Left ventricle myocardium inferior (tissue), 1 donor: ENCODE results near the gene DNAAF1. TPM values are rescaled to one million over a fixed set of nuclear protein-coding genes. Genes with fewer than 3 reads are reported as not detected.

Source experiments
- DNase-seq: peaks from one replicate; pipeline ENCODE4 v3.0.0-alpha.2; 2020
- H3K27ac ChIP-seq: fragments of 200-600 bp; replicated peaks from 2 replicates; pipeline ENCODE4 v1.8.0; 2021
- H3K27me3 ChIP-seq: fragments of 200-600 bp; 2 replicates; pipeline ENCODE4 v1.8.0; 2021; ENCODE audit warnings: low read depth
- H3K36me3 ChIP-seq: fragments of 200-600 bp; 2 replicates; pipeline ENCODE4 v1.8.0; 2021
- H3K4me1 ChIP-seq: fragments of 200-600 bp; 2 replicates; pipeline ENCODE4 v1.8.0; 2021
- H3K4me3 ChIP-seq: fragments of 200-600 bp; 2 replicates; pipeline ENCODE4 v1.8.0; 2021; ENCODE audit warnings: mild to moderate bottlenecking, moderate library complexity
- H3K9me3 ChIP-seq: fragments of 200-600 bp; replicated peaks from 2 replicates; pipeline ENCODE4 v1.8.0; 2021
- intact Hi-C: fragments of 100-400 bp; cut with micrococcal nuclease; formaldehyde crosslinking; loops from one replicate; pipeline ENCODE4 v1.11.0; 2022
- total RNA-seq: library from RNA; stranded (reverse); fragmentation: NEBNext Ultra II Directional; extraction: Animal tissue kit (Norgen Biotek cat#: 25700); gene quantifications from one replicate; pipeline ENCODE4 v1.2.1, GENCODE V29; 2021
- TF ChIP-seq, protein P1 (sequence below): fragments of 200-600 bp; IDR thresholded peaks from 2 replicates; pipeline ENCODE4 v1.8.0; 2021; ENCODE audit warnings: antibody characterized with exemption, mild to moderate bottlenecking, borderline replicate concordance
- donor health status: DM: no; HTN: yes; CAD: no; lungs with severe emphysema.

Gene DNAAF1
- total RNA-seq, 1 donor from 2014 or later: 0.14 TPM

GRCh38 chr16:84161801-84162200 is 16.7 kb downstream of the DNAAF1 start:
- no peak overlapping the region for H3K27ac ChIP-seq
- peaks cover 24% of the 10 kb centered on the region for H3K27me3 ChIP-seq
- TF ChIP-seq, protein P1, sequence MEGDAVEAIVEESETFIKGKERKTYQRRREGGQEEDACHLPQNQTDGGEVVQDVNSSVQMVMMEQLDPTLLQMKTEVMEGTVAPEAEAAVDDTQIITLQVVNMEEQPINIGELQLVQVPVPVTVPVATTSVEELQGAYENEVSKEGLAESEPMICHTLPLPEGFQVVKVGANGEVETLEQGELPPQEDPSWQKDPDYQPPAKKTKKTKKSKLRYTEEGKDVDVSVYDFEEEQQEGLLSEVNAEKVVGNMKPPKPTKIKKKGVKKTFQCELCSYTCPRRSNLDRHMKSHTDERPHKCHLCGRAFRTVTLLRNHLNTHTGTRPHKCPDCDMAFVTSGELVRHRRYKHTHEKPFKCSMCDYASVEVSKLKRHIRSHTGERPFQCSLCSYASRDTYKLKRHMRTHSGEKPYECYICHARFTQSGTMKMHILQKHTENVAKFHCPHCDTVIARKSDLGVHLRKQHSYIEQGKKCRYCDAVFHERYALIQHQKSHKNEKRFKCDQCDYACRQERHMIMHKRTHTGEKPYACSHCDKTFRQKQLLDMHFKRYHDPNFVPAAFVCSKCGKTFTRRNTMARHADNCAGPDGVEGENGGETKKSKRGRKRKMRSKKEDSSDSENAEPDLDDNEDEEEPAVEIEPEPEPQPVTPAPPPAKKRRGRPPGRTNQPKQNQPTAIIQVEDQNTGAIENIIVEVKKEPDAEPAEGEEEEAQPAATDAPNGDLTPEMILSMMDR: no peak
- intact Hi-C loops: no loop called here
- H3K36me3 ChIP-seq: no peaks in the 10 kb centered on the region
- no peaks in the 10 kb centered on the region for H3K4me1 ChIP-seq
- no peaks in the 10 kb centered on the region for H3K9me3 ChIP-seq
- DNase-seq: no peak
- H3K4me3 ChIP-seq: no peak overlapping the region

- Histone ChIP-seq H3K4me1 (no peaks in the 10 kb centered on the region), H3K27me3 (peaks cover 22% of the 10 kb centered on the region), H3K36me3 (no peaks in the 10 kb centered on the region), H3K4me3 (no peak overlapping the region), H3K9me3 (no peaks in the 10 kb centered on the region), H3K27ac (no peak overlapping the region)
- no peak for DNase-seq
- TF ChIP-seq, protein P1: no peak
- intact Hi-C loops: no loop called here
These were observed 20.6 kb downstream of the DNAAF1 start for GRCh38 chr16:84165746-84166145.

GRCh38 chr16:84166796-84167695 is 21.9 kb downstream of the DNAAF1 start:
- H3K4me1 ChIP-seq: no peaks in the 10 kb centered on the region
- no peaks in the 10 kb centered on the region for H3K36me3 ChIP-seq
- no peak overlapping the region for H3K4me3 ChIP-seq
- H3K27ac ChIP-seq: no peak overlapping the region
- no peak for DNase-seq
- H3K27me3 ChIP-seq: peaks cover 19% of the 10 kb centered on the region
- intact Hi-C loops: no loop called here
- TF ChIP-seq, protein P1: no peak
- no peaks in the 10 kb centered on the region for H3K9me3 ChIP-seq

DNA sequence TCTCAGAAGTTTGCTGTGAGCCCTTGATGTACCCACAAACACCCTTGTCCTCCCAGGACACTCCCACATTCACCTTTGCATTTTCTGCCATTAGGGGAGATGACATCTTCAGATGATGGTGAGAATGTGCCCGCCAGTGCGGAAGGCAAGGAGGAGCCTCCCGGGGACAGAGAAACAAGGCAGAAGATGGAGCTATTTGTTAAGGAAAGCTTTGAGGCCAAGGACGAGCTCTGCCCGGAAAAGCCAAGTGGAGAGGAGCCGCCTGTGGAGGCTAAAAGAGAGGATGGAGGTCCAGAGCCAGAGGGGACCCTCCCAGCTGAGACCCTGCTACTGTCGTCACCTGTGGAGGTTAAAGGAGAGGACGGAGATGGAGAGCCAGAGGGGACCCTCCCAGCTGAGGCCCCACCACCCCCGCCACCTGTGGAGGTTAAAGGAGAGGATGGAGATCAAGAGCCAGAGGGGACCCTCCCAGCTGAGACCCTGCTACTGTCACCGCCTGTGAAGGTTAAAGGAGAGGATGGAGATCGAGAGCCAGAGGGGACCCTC is 24.7 kb downstream of the DNAAF1 start:
- Histone ChIP-seq H3K4me1 (peaks cover 2% of the 10 kb centered on the region), H3K36me3 (no peaks in the 10 kb centered on the region), H3K4me3 (no peak overlapping the region), H3K27ac (no peak overlapping the region), H3K9me3 (no peaks in the 10 kb centered on the region), H3K27me3 (peaks cover 19% of the 10 kb centered on the region)
- intact Hi-C loops: no loop called here
- TF ChIP-seq, protein P1: no peak
- DNase-seq: no peak

DNA sequence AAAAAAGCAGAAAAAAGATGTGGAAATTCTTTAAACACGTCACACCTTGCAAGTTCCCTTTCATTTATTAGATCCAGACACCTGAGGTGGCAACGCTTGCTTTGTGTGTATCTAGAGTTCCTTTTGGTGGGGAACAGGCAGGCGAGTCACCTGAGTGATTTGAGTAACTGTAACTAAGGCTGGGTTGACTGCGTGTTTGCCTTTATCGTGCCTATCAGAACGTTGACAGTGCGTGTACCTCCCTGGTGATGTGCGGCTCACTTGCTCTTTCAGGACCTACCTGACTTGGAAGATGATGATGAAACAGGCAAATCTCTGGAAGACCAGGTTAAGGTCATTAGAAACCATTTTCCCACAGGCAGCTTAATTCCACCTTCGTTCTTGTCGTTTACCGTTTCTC is 29.3 kb downstream of the DNAAF1 start:
- peaks cover 17% of the 10 kb centered on the region for H3K36me3 ChIP-seq
- no peaks in the 10 kb centered on the region for H3K27me3 ChIP-seq
- H3K4me1 ChIP-seq: peaks cover 47% of the 10 kb centered on the region
- no peak overlapping the region for H3K4me3 ChIP-seq
- no peaks in the 10 kb centered on the region for H3K9me3 ChIP-seq
- H3K27ac ChIP-seq: no peak overlapping the region
- intact Hi-C loops: no loop called here
- DNase-seq: no peak
- TF ChIP-seq, protein P1: no peak
